Hepatocyte (in vitro differentiated cells): ENCODE data around the gene ZDBF2. TPM values are rescaled to one million over a fixed set of nuclear protein-coding genes. Genes with fewer than 3 reads are reported as not detected.

Source experiments
- DNase-seq: peaks from one replicate; pipeline ENCODE4 v3.0.0-alpha.2; 2016; ENCODE audit warnings: low spot score
- H2AFZ ChIP-seq: fragments of 200-600 bp; sonication (generic); 2 replicates; pipeline ENCODE4 v1.6.0; 2016; ENCODE audit warnings: antibody characterized with exemption, mild to moderate bottlenecking
- H3K27ac ChIP-seq: fragments of 200-600 bp; sonication (generic); 2 replicates; pipeline ENCODE4 v1.5.1; 2016; ENCODE audit warnings: mild to moderate bottlenecking
- H3K27me3 ChIP-seq: fragments of 200-600 bp; sonication (generic); 2 replicates; pipeline ENCODE4 v1.6.1; 2016
- H3K36me3 ChIP-seq: fragments of 200-600 bp; sonication (generic); replicated peaks from 2 replicates; pipeline ENCODE4 v1.5.1; 2016; ENCODE audit warnings: low read depth; ENCODE audit not compliant: insufficient read depth
- H3K4me1 ChIP-seq: fragments of 200-600 bp; sonication (generic); 2 replicates; pipeline ENCODE4 v1.5.1; 2016; ENCODE audit warnings: mild to moderate bottlenecking, moderate library complexity; ENCODE audit not compliant: insufficient read depth
- H3K4me2 ChIP-seq: fragments of 200-600 bp; sonication (generic); 2 replicates; pipeline ENCODE4 v1.6.0; 2016
- H3K4me3 ChIP-seq: fragments of 200-600 bp; sonication (generic); 2 replicates; pipeline ENCODE4 v1.5.1; 2016; ENCODE audit warnings: mild to moderate bottlenecking
- H3K79me2 ChIP-seq: fragments of 200-600 bp; sonication (generic); 2 replicates; pipeline ENCODE4 v1.6.0; 2017; ENCODE audit warnings: mild to moderate bottlenecking
- H3K9me2 ChIP-seq: fragments of 200-600 bp; sonication (generic); replicated peaks from 2 replicates; pipeline ENCODE4 v1.6.0; 2017; ENCODE audit warnings: mild to moderate bottlenecking; ENCODE audit not compliant: insufficient read depth
- H3K9me3 ChIP-seq: fragments of 200-600 bp; sonication (generic); 2 replicates; pipeline ENCODE4 v1.5.1; 2016; ENCODE audit warnings: low read depth, mild to moderate bottlenecking
- H4K20me1 ChIP-seq: fragments of 200-600 bp; sonication (generic); 2 replicates; pipeline ENCODE4 v1.6.0; 2016; ENCODE audit warnings: mild to moderate bottlenecking; ENCODE audit not compliant: insufficient read depth, poor library complexity, severe bottlenecking
- EZH2 ChIP-seq: fragments of 200-600 bp; sonication (generic); IDR thresholded peaks from 2 replicates; pipeline ENCODE4 v1.6.1; 2016; ENCODE audit warnings: antibody characterized with exemption, mild to moderate bottlenecking, borderline replicate concordance
- EZH2phosphoT487 ChIP-seq: fragments of 200-600 bp; sonication (generic); IDR thresholded peaks from one replicate; pipeline ENCODE4 v1.6.1; 2018; ENCODE audit warnings: antibody characterized with exemption, mild to moderate bottlenecking, low read depth, moderate library complexity; ENCODE audit not compliant: unreplicated experiment, severe bottlenecking
- WGBS: methylation state at CpG from one replicate; pipeline ENCODE4 v1.1.6; 2016; ENCODE audit warnings: low lambda C conversion rate; ENCODE audit errors: missing lambda C conversion rate; 5-methylcytosine and 5-hydroxymethylcytosine counted together
- polyA plus RNA-seq: library from polyadenylated mRNA; unstranded; fragments of >200 nt; fragmentation: Nextera tagmentation; extraction: Ambion mirVana; gene quantifications from 2 replicates; pipeline ENCODE4 v1.2.1, GENCODE V29; 2016
- total RNA-seq: library from RNA; depleted of rRNA; stranded (reverse); fragments of >200 nt; gene quantifications from 2 replicates; pipeline ENCODE4 v1.2.3, GENCODE V29; 2014
- TF ChIP-seq, protein P1 (sequence below): fragments of 200-600 bp; sonication (generic); IDR thresholded peaks from 2 replicates; pipeline ENCODE4 v1.5.1; 2016; ENCODE audit warnings: antibody characterized with exemption, mild to moderate bottlenecking; ENCODE audit not compliant: poor library complexity

ZDBF2 gene
- total and polyA plus RNA-seq, 2 experiments from 2014 or later, result 3.4 to 14.0 TPM

GRCh38 chr2:206277503-206277902 lies 3.0 kb downstream of the ZDBF2 start:
- Histone ChIP-seq H3K4me2 (no peak overlapping the region), H2AFZ (no peak overlapping the region), H3K36me3 (no peaks in the 10 kb centered on the region), H4K20me1 (peaks cover 9% of the 10 kb centered on the region), H3K27ac (no peak overlapping the region), H3K9me3 (no peaks in the 10 kb centered on the region), H3K9me2 (no peaks in the 10 kb centered on the region), H3K4me1 (no peaks in the 10 kb centered on the region), H3K79me2 (peaks cover 29% of the 10 kb centered on the region), H3K27me3 (peaks cover 47% of the 10 kb centered on the region), H3K4me3 (no peak overlapping the region)
- no peak for DNase-seq
- WGBS, result 50% methylated on average over 3 of the region's 3 CpGs
- TF ChIP-seq, protein P1, sequence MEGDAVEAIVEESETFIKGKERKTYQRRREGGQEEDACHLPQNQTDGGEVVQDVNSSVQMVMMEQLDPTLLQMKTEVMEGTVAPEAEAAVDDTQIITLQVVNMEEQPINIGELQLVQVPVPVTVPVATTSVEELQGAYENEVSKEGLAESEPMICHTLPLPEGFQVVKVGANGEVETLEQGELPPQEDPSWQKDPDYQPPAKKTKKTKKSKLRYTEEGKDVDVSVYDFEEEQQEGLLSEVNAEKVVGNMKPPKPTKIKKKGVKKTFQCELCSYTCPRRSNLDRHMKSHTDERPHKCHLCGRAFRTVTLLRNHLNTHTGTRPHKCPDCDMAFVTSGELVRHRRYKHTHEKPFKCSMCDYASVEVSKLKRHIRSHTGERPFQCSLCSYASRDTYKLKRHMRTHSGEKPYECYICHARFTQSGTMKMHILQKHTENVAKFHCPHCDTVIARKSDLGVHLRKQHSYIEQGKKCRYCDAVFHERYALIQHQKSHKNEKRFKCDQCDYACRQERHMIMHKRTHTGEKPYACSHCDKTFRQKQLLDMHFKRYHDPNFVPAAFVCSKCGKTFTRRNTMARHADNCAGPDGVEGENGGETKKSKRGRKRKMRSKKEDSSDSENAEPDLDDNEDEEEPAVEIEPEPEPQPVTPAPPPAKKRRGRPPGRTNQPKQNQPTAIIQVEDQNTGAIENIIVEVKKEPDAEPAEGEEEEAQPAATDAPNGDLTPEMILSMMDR, result no peak
- TF ChIP-seq EZH2, result no peak
- no peak for TF ChIP-seq EZH2phosphoT487

- peaks cover 7% of the 10 kb centered on the region for H3K27me3 ChIP-seq
- no peaks in the 10 kb centered on the region for H3K9me2 ChIP-seq
- H3K4me3 ChIP-seq, result no peak overlapping the region
- no peak for TF ChIP-seq EZH2
- TF ChIP-seq, protein P1, result no peak
- TF ChIP-seq EZH2phosphoT487, result no peak
- H3K27ac ChIP-seq, result no peak overlapping the region
- H3K4me1 ChIP-seq, result no peaks in the 10 kb centered on the region
- WGBS, result 96% methylated on average over 8 of the region's 8 CpGs
- no peaks in the 10 kb centered on the region for H4K20me1 ChIP-seq
- no peak overlapping the region for H2AFZ ChIP-seq
- DNase-seq, result no peak
- H3K4me2 ChIP-seq, result no peak overlapping the region
- H3K9me3 ChIP-seq, result no peaks in the 10 kb centered on the region
- peaks cover 27% of the 10 kb centered on the region for H3K79me2 ChIP-seq
- H3K36me3 ChIP-seq, result no peaks in the 10 kb centered on the region
These were observed 8.3 kb downstream of the ZDBF2 start for GRCh38 chr2:206282746-206283145.

DNA sequence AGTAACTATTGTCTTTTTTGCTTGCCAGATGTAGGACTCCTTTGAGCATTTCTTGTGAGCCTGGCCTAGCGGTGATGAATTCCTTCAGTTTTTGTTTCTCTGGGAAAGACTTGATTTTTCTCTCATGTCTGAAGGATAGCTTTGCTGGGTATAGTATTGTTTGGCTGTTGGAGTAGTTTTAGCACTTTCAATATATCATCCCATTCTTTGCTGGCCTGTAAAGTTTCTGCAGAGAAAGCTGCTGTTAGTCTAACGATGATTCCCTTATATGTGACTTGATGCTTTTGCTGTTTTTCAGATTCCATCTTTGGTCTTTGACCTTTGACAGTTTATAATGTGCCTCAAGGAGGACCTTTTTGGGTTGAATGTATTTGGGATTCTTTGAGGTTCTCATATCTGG lies 12.7 kb downstream of the ZDBF2 start:
- Histone ChIP-seq H3K27ac (no peak overlapping the region), H3K4me1 (no peaks in the 10 kb centered on the region), H3K79me2 (peaks cover 25% of the 10 kb centered on the region), H2AFZ (no peak overlapping the region), H4K20me1 (no peaks in the 10 kb centered on the region), H3K4me2 (no peak overlapping the region), H3K9me3 (peaks cover 4% of the 10 kb centered on the region), H3K4me3 (no peak overlapping the region), H3K36me3 (no peaks in the 10 kb centered on the region), H3K9me2 (no peaks in the 10 kb centered on the region), H3K27me3 (no peaks in the 10 kb centered on the region)
- WGBS, result 92% methylated on average over 2 of the region's 2 CpGs
- DNase-seq, result no peak
- TF ChIP-seq EZH2phosphoT487, result no peak
- TF ChIP-seq, protein P1, result no peak
- TF ChIP-seq EZH2, result no peak

DNA sequence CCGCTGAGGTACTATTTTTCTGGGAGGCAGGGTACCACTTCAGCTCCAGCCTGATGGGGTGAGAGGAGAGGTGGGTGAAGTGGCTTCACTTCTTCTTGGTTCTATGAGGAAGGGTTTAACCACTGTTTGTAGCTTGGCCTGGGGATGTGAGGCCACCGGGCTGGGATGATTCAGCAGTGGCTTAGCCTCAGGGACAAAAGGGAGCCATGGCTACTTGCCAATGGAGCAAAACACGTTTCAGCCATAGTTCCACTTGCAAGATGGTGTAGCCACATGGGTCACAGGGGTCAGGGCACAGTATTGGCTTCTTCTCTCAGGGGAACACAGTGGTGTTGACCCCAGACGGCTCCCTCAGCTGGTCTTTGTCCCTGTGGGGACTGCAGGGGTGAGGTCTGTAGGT lies 14.9 kb downstream of the ZDBF2 start:
- no peak overlapping the region for H3K4me2 ChIP-seq
- H3K79me2 ChIP-seq, result peaks cover 22% of the 10 kb centered on the region
- no peak overlapping the region for H2AFZ ChIP-seq
- WGBS, result 94% methylated on average over 4 of the region's 4 CpGs
- no peak overlapping the region for H3K27ac ChIP-seq
- peaks cover 4% of the 10 kb centered on the region for H3K9me3 ChIP-seq
- TF ChIP-seq EZH2phosphoT487 (no peak), EZH2 (no peak)
- TF ChIP-seq, protein P1, result no peak
- H3K4me1 ChIP-seq, result no peaks in the 10 kb centered on the region
- no peaks in the 10 kb centered on the region for H3K9me2 ChIP-seq
- no peaks in the 10 kb centered on the region for H4K20me1 ChIP-seq
- no peak overlapping the region for H3K4me3 ChIP-seq
- H3K27me3 ChIP-seq, result no peaks in the 10 kb centered on the region
- no peaks in the 10 kb centered on the region for H3K36me3 ChIP-seq
- no peak for DNase-seq
